Pancreas (tissue), 10 donors: ENCODE measurements around the gene NMT1. TPM values are rescaled to one million over a fixed set of nuclear protein-coding genes. Genes with fewer than 3 reads are reported as not detected.

Experiments used
- ATAC-seq, 4 donors: fragments of 200-7000 bp; cut with Tn5 transposase; one replicate each; pipeline versions ENCODE4 v1.8.0 to v1.9.1; 2020; ENCODE audit warnings: mild to moderate bottlenecking in 4 of 4, moderate library complexity in 4 of 4
- DNase-seq, 6 donors: peaks; one replicate each; pipeline ENCODE4 v3.0.0-alpha.2; 2020
- FAIRE-seq: peaks from 2 replicates; lab custom pipeline; 2012; peaks lifted over from hg19 to GRCh38; lab: Jason Lieb, UNC
- H3K27ac ChIP-seq, 4 donors: fragments of 200-600 bp; sonication (generic); 1 replicate in 3 of 4; 2 replicates in 1 of 4; pipeline versions ENCODE4 v1.5.0 to v1.8.0; 2020
- H3K27me3 ChIP-seq, 4 donors: fragments of 200-600 bp; one replicate each; pipeline ENCODE4 v1.8.0; 2021
- H3K36me3 ChIP-seq, 3 donors: fragments of 200-600 bp; sonication (generic) in 1 of 3; one replicate each; pipeline versions ENCODE4 v1.5.0 to v1.8.0; 2020 to 2021
- H3K4me1 ChIP-seq, 3 donors: fragments of 200-600 bp; one replicate each; pipeline ENCODE4 v1.8.0; 2021
- H3K4me3 ChIP-seq, 4 donors: fragments of 200-600 bp; sonication (generic) in 2 of 4; one replicate each; pipeline versions ENCODE4 v1.5.0 to v1.8.0; 2020 to 2021
- H3K9me3 ChIP-seq, 4 donors: fragments of 200-600 bp; one replicate each; pipeline ENCODE4 v1.8.0; 2021
- CTCF ChIP-seq, 4 donors: fragments of 200-600 bp; sonication (generic) in 3 of 4; IDR thresholded peaks; one replicate each; pipeline versions ENCODE4 v1.5.0 to v1.8.0; 2021; ENCODE audit warnings: antibody characterized with exemption in 4 of 4
- WGBS, 2 donors: extraction: QIAGEN DNeasy Blood & Tissue Kit; methylation state at CpG; one replicate each; pipeline ENCODE4 v1.1.7; 2013; 5-methylcytosine and 5-hydroxymethylcytosine counted together
- intact Hi-C, 3 donors: fragments of 100-400 bp; cut with DNase I; formaldehyde crosslinking; loops; one replicate each; pipeline versions ENCODE4 v1.11.1 to v1.14.2; 2022
- polyA plus RNA-seq, 2 donors: library from polyadenylated mRNA; stranded (reverse); fragments of 200-250 nt; gene quantifications; one replicate each; pipeline ENCODE4 v1.2.3, GENCODE V29; 2013
- total RNA-seq, 6 donors: library from RNA; stranded (reverse); fragmentation: NEBNext Ultra II Directional in 4 of 6; extraction: Animal tissue kit (Norgen Biotek cat#: 25700) in 4 of 6; gene quantifications; one replicate each; pipeline versions ENCODE4 v1.2.1 to v1.2.4, GENCODE V29; 2021 to 2023
- donor health status: healthy with polysubstance abuse.
- donor health status: DM: no; HTN: no; CAD: no; lungs with moderate emphysema.
- donor health status: DM: no; HTN: no; CAD: no.
- donor health status: control.
- donor health status: control.
- donor health status: Bipolar disorder and iron deficiency.
- donor health status: DM: yes; HTN: yes; CAD: no.
- donor health status: DM: no; HTN: no; CAD: no.
- donor health status: DM: no; HTN: no; CAD: no.
- donor health status: DM: yes; HTN: yes; CAD: no.

Gene NMT1
- total and polyA plus RNA-seq, 8 donors = 27.0 to 66.5 (median 39.8) TPM

GRCh38 chr17:45137561-45138305 lies 76.6 kb downstream of the NMT1 start:
- no peak overlapping the region for H3K4me3 ChIP-seq
- TF ChIP-seq CTCF (IDR thresholded peaks at IDR 0.05) = no peak
- intact Hi-C loops = loop anchor here in 2 of 3 donors (5.0 kb wide), 1 partner anchor 60 kb away; no protein-coding TSS in a partner anchor
- no peaks in the 10 kb centered on the region for H3K9me3 ChIP-seq
- WGBS, 2 donors = 44 to 56% methylated on average over 11 of the region's 11 CpGs
- no peak for ATAC-seq
- no peak overlapping the region for H3K27ac ChIP-seq
- no peak for FAIRE-seq
- no peaks in the 10 kb centered on the region for H3K27me3 ChIP-seq
- peaks cover 0 to 16% (median 0%) of the 10 kb centered on the region in 3 donors for H3K4me1 ChIP-seq
- H3K36me3 ChIP-seq = no peaks in the 10 kb centered on the region
- DNase-seq = peak in 1 of 6 donors; percentile 46

- H3K27ac ChIP-seq = no peak overlapping the region
- H3K4me1 ChIP-seq = peaks cover 0 to 16% (median 0%) of the 10 kb centered on the region in 3 donors
- intact Hi-C loops = loop anchor here in 2 of 3 donors (5.0 kb wide), 1 partner anchor 58 kb away; no protein-coding TSS in a partner anchor
- H3K27me3 ChIP-seq = no peaks in the 10 kb centered on the region
- WGBS, 2 donors = 87 to 90% methylated on average over 14 of the region's 14 CpGs
- DNase-seq = peak in 1 of 6 donors; percentile 38
- no peak for FAIRE-seq
- H3K4me3 ChIP-seq = no peak overlapping the region
- no peak for ATAC-seq
- no peaks in the 10 kb centered on the region for H3K36me3 ChIP-seq
- TF ChIP-seq CTCF (IDR thresholded peaks at IDR 0.05) = no peak
- no peaks in the 10 kb centered on the region for H3K9me3 ChIP-seq
Observed at GRCh38 chr17:45138911-45139532, 77.9 kb downstream of the NMT1 start.

GRCh38 chr17:45139533-45139920 lies 78.4 kb downstream of the NMT1 start:
- Histone ChIP-seq H3K9me3 (no peaks in the 10 kb centered on the region), H3K4me1 (peaks cover under 1 to 16% (median 3%) of the 10 kb centered on the region in 3 donors), H3K27ac (no peak overlapping the region), H3K4me3 (no peak overlapping the region), H3K36me3 (no peaks in the 10 kb centered on the region), H3K27me3 (no peaks in the 10 kb centered on the region)
- FAIRE-seq (no peak), ATAC-seq (no peak), DNase-seq (peak in 1 of 6 donors; percentile 12)
- no peak for TF ChIP-seq CTCF (IDR thresholded peaks at IDR 0.05)
- intact Hi-C loops = loop anchor here in 2 of 3 donors (5.0 kb wide), 1 partner anchor 58 kb away; no protein-coding TSS in a partner anchor
- WGBS, 2 donors = 83% methylated on average over 4 of the region's 4 CpGs

- H3K36me3 ChIP-seq = no peaks in the 10 kb centered on the region
- peaks cover 5 to 12% (median 6%) of the 10 kb centered on the region in 3 donors for H3K4me1 ChIP-seq
- H3K27ac ChIP-seq = peak overlapping the region; percentile 63 to 82 (median 72)
- H3K4me3 ChIP-seq = no peak overlapping the region
- 88 to 91% methylated on average over 12 to 13 of the region's 13 CpGs for WGBS, 2 donors
- FAIRE-seq (no peak), ATAC-seq (no peak), DNase-seq (peak in 1 of 6 donors; percentile 31)
- no peak for TF ChIP-seq CTCF (IDR thresholded peaks at IDR 0.05)
- no peaks in the 10 kb centered on the region for H3K27me3 ChIP-seq
- H3K9me3 ChIP-seq = no peaks in the 10 kb centered on the region
- intact Hi-C loops = no loop called here
Observed at GRCh38 chr17:45143094-45143670, 82.1 kb downstream of the NMT1 start.
